Vagina (tissue), 2 donors: ENCODE results near the gene GGA1. TPM values are rescaled to one million over a fixed set of nuclear protein-coding genes. Genes with fewer than 3 reads are reported as not detected.
"Not testable (repeated sequence)": the region's sequence is repeated elsewhere in the genome, so short reads cannot be mapped to it uniquely, and the experiment has no call there.

ENCODE experiments used
- DNase-seq, 2 donors: peaks; one replicate each; pipeline ENCODE4 v3.0.0-alpha.2; 2017; ENCODE audit errors: extremely low spot score in 2 of 2
- H3K27ac ChIP-seq: fragments of 200-600 bp; sonication (generic); one replicate; pipeline ENCODE4 v1.5.1; 2019
- H3K27me3 ChIP-seq: fragments of 200-600 bp; sonication (generic); one replicate; pipeline ENCODE4 v1.5.1; 2019
- H3K36me3 ChIP-seq, 2 donors: fragments of 200-600 bp; sonication (generic); one replicate each; pipeline ENCODE4 v1.5.1; 2017 to 2019
- H3K4me1 ChIP-seq: fragments of 200-600 bp; sonication (generic); one replicate; pipeline ENCODE4 v1.5.1; 2019
- H3K4me3 ChIP-seq, 2 donors: fragments of 200-600 bp; sonication (generic); 1 replicate in 1 of 2; 2 replicates in 1 of 2; pipeline ENCODE4 v1.5.1; 2016 to 2019
- H3K9me3 ChIP-seq: fragments of 200-600 bp; sonication (generic); one replicate; pipeline ENCODE4 v1.5.1; 2019
- POLR2A ChIP-seq, 2 donors: fragments of 450-650 bp; IDR thresholded peaks; one replicate each; pipeline ENCODE4 v1.6.1; 2017; ENCODE audit warnings: antibody characterized with exemption in 2 of 2, mild to moderate bottlenecking in 2 of 2, moderate library complexity in 2 of 2
- POLR2AphosphoS5 ChIP-seq, 2 donors: sonication (generic); formaldehyde crosslinking; IDR thresholded peaks; one replicate each; pipeline ENCODE4 v1.9.0; 2017; ENCODE audit warnings: antibody characterized with exemption in 2 of 2, mild to moderate bottlenecking in 2 of 2, low read depth in 1 of 2; ENCODE audit not compliant: insufficient read depth in 1 of 2
- intact Hi-C: fragments of 100-400 bp; cut with DNase I; formaldehyde crosslinking; loops from one replicate; pipeline ENCODE4 v1.15.1; 2023
- total RNA-seq: library from RNA; depleted of rRNA; stranded (reverse); fragments of >200 nt; gene quantifications from one replicate; pipeline ENCODE4 v1.2.3, GENCODE V29; 2016
- TF ChIP-seq, protein P1 (sequence below), 3 experiments: fragments of 450-650 bp in 2 of 3; fragments of 200-600 bp in 1 of 3; sonication (generic) in 1 of 3; IDR thresholded peaks; one replicate each; pipeline ENCODE4 v1.5.1; 2017 to 2019; ENCODE audit warnings: antibody characterized with exemption in 3 of 3, mild to moderate bottlenecking in 2 of 3, moderate library complexity in 2 of 3

The GGA1 gene
- total RNA-seq, 1 donor from 2014 or later = 45.7 TPM

DNA sequence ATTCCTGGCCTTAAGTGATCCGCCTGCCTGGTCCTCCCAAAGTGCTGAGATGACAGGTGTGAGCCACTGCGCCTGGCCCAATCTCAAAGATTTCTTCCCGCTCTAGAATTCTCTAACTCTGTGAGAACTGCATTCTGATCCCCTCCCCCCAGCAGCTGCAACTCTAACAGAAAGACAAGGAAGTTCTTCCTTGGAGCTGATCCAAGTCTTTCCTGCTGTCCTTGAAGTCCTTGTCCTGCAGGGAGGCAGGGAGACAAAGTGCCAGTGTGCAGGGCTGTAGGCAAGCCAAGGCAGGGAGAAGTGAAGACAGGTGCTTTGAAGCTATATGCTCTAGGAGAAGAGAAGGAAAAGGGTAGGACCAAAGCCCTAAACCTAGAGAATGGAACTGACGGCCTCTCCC lies 9.5 kb upstream of the GGA1 start:
- Histone ChIP-seq H3K27ac (no peak overlapping the region), H3K4me1 (no peaks in the 10 kb centered on the region), H3K9me3 (no peaks in the 10 kb centered on the region), H3K4me3 (no peak overlapping the region), H3K36me3 (no peaks in the 10 kb centered on the region), H3K27me3 (no peaks in the 10 kb centered on the region)
- DNase-seq = no peak
- no peak for TF ChIP-seq POLR2AphosphoS5 (IDR thresholded peaks at IDR 0.05; ENCODE audit: insufficient read depth in 1 of 2, low read depth in 1 of 2)
- TF ChIP-seq, protein P1, sequence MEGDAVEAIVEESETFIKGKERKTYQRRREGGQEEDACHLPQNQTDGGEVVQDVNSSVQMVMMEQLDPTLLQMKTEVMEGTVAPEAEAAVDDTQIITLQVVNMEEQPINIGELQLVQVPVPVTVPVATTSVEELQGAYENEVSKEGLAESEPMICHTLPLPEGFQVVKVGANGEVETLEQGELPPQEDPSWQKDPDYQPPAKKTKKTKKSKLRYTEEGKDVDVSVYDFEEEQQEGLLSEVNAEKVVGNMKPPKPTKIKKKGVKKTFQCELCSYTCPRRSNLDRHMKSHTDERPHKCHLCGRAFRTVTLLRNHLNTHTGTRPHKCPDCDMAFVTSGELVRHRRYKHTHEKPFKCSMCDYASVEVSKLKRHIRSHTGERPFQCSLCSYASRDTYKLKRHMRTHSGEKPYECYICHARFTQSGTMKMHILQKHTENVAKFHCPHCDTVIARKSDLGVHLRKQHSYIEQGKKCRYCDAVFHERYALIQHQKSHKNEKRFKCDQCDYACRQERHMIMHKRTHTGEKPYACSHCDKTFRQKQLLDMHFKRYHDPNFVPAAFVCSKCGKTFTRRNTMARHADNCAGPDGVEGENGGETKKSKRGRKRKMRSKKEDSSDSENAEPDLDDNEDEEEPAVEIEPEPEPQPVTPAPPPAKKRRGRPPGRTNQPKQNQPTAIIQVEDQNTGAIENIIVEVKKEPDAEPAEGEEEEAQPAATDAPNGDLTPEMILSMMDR (IDR thresholded peaks at IDR 0.05) = no peak
- TF ChIP-seq POLR2A (IDR thresholded peaks at IDR 0.05) = no peak
- intact Hi-C loops = no loop called here

GRCh38 chr22:37601203-37601539 lies 7.5 kb upstream of the GGA1 start:
- Histone ChIP-seq H3K9me3 (no peaks in the 10 kb centered on the region), H3K4me3 (no peak overlapping the region), H3K27ac (no peak overlapping the region), H3K36me3 (no peaks in the 10 kb centered on the region), H3K27me3 (no peaks in the 10 kb centered on the region), H3K4me1 (peaks cover 3% of the 10 kb centered on the region)
- no peak for DNase-seq
- intact Hi-C loops = no loop called here
- no peak for TF ChIP-seq POLR2A (IDR thresholded peaks at IDR 0.05)
- TF ChIP-seq, protein P1 (IDR thresholded peaks at IDR 0.05) = no peak
- no peak for TF ChIP-seq POLR2AphosphoS5 (IDR thresholded peaks at IDR 0.05; ENCODE audit: insufficient read depth in 1 of 2, low read depth in 1 of 2)

- no peak for DNase-seq
- Histone ChIP-seq H3K4me3 (no peak overlapping the region), H3K36me3 (no peaks in the 10 kb centered on the region), H3K27me3 (no peaks in the 10 kb centered on the region), H3K4me1 (peaks cover 9% of the 10 kb centered on the region), H3K27ac (no peak overlapping the region), H3K9me3 (no peaks in the 10 kb centered on the region)
- TF ChIP-seq POLR2AphosphoS5 (IDR thresholded peaks at IDR 0.05; ENCODE audit: insufficient read depth in 1 of 2, low read depth in 1 of 2) = no peak
- TF ChIP-seq POLR2A (IDR thresholded peaks at IDR 0.05) = no peak
- TF ChIP-seq, protein P1 (IDR thresholded peaks at IDR 0.05) = no peak
- intact Hi-C loops = no loop called here
Observed at GRCh38 chr22:37601540-37602442, 6.8 kb upstream of the GGA1 start.

DNA sequence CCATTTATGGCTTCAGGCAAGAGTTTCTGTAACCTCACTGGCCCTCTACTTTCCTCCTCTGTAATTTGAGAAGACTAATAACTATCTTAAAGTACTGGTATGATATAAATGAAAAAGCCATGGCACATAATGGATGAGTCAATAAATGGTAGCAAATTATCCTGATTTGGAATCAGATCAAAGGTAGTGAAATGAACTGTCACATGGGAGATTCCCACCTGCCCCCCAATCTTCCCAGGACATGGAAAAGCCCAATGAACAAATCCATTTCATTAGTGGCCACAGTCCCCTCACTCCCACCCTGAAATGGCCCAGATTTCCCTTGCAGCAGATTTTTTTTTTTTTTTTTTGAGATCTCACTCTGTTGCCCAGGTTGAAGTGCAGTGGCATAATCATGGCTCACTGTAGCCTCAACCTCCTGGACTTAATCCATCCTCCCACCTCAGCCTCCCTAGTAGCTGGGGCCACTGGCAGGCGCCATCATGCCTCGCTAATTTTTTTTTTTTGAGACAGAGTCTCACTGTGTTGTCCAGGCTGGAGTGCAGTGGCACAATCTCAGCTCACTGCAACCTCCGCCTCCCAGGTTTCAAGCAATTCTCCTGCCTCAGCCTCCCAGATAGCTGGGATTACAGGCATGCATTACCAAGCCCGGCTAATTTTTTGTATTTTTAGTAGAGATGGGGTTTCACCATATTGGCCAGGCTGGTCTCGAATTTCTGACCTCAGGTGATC lies 5.9 kb upstream of the GGA1 start:
- intact Hi-C loops, H3K4me3 ChIP-seq, H3K27me3 ChIP-seq, DNase-seq, H3K9me3 ChIP-seq, H3K36me3 ChIP-seq, H3K27ac ChIP-seq: not testable (repeated sequence)
- peaks cover 18% of the 10 kb centered on the region for H3K4me1 ChIP-seq

DNA sequence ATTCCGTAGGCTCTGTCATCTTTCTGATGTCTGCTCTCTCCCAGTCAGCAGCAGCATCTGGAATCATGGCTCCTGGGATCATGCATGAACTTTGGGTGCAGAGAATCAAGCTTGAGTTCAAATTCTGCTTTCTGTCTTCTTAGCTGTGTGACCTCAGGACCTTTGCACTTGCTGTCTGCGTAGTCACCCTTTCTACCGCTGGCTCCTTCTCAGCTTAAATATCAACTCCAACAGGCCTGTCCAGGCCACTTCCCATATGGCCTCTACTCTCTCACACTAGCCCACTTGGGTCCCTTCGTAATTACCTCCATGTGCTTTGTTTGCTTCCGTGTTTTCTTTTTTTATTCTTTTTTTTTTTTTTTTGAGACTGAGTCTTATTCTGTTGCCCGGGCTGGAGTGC lies 4.6 kb upstream of the GGA1 start:
- Histone ChIP-seq H3K9me3 (no peaks in the 10 kb centered on the region), H3K4me1 (peaks cover 23% of the 10 kb centered on the region), H3K27ac (no peak overlapping the region), H3K27me3 (no peaks in the 10 kb centered on the region), H3K36me3 (no peaks in the 10 kb centered on the region), H3K4me3 (no peak overlapping the region)
- DNase-seq = no peak
- intact Hi-C loops = no loop called here
- TF ChIP-seq POLR2A (IDR thresholded peaks at IDR 0.05) = no peak
- no peak for TF ChIP-seq POLR2AphosphoS5 (IDR thresholded peaks at IDR 0.05; ENCODE audit: insufficient read depth in 1 of 2, low read depth in 1 of 2)
- TF ChIP-seq, protein P1 (IDR thresholded peaks at IDR 0.05) = no peak
